GM19238 (cell line): ENCODE results near the gene FIP1L1.
"Not testable (repeated sequence)": the region's sequence is repeated elsewhere in the genome, so short reads cannot be mapped to it uniquely, and the experiment has no call there.

Experiments used
- DNase-seq: peaks from one replicate; pipeline ENCODE4 v3.0.0; 2011; ENCODE audit warnings: low spot score; ENCODE audit not compliant: insufficient read length

FIP1L1 gene

GRCh38 chr4:53376900-53377299 is 541 bp upstream of the FIP1L1 start:
- no peak for DNase-seq

- no peak for DNase-seq
Observed at GRCh38 chr4:53378171-53378482, 686 bp downstream of the FIP1L1 start.

- DNase-seq: no peak
Observed at GRCh38 chr4:53380221-53380620, 2.8 kb downstream of the FIP1L1 start.

- DNase-seq: not testable (repeated sequence)
Observed at GRCh38 chr4:53409479-53409878, 32.0 kb downstream of the FIP1L1 start.

GRCh38 chr4:53419208-53419607 is 41.8 kb downstream of the FIP1L1 start:
- DNase-seq: no peak

GRCh38 chr4:53421791-53422190 is 44.4 kb downstream of the FIP1L1 start:
- DNase-seq: no peak

- no peak for DNase-seq
Observed at GRCh38 chr4:53422367-53422766, 44.9 kb downstream of the FIP1L1 start.

GRCh38 chr4:53424280-53424679 is 46.8 kb downstream of the FIP1L1 start:
- no peak for DNase-seq

GRCh38 chr4:53427366-53427765 is 49.9 kb downstream of the FIP1L1 start:
- DNase-seq: no peak

GRCh38 chr4:53431052-53431451 is 53.6 kb downstream of the FIP1L1 start:
- DNase-seq: no peak

GRCh38 chr4:53432528-53433424 is 55.3 kb downstream of the FIP1L1 start:
- DNase-seq: no peak

- no peak for DNase-seq
Observed at GRCh38 chr4:53436251-53436650, 58.8 kb downstream of the FIP1L1 start.

GRCh38 chr4:53441564-53441963 is 64.1 kb downstream of the FIP1L1 start:
- no peak for DNase-seq

GRCh38 chr4:53444954-53445353 is 67.5 kb downstream of the FIP1L1 start:
- no peak for DNase-seq

GRCh38 chr4:53450773-53451172 is 73.3 kb downstream of the FIP1L1 start:
- DNase-seq: no peak

GRCh38 chr4:53453385-53453784 is 75.9 kb downstream of the FIP1L1 start:
- no peak for DNase-seq

GRCh38 chr4:53455766-53456165 is 78.3 kb downstream of the FIP1L1 start:
- no peak for DNase-seq

- DNase-seq: no peak
Observed at GRCh38 chr4:53456178-53456577, 78.7 kb downstream of the FIP1L1 start.

GRCh38 chr4:53459548-53459947 is 82.1 kb downstream of the FIP1L1 start:
- DNase-seq: no peak

- no peak for DNase-seq
Observed at GRCh38 chr4:53461244-53461643, 83.8 kb downstream of the FIP1L1 start.

GRCh38 chr4:53463340-53463739 is 85.9 kb downstream of the FIP1L1 start:
- DNase-seq: no peak

GRCh38 chr4:53465281-53465680 is 87.8 kb downstream of the FIP1L1 start:
- DNase-seq: no peak

- no peak for DNase-seq
Observed at GRCh38 chr4:53465891-53466290, 88.5 kb downstream of the FIP1L1 start.
